Hepatic stellate cell (primary cell): ENCODE data around the gene FASN.
"Not testable (repeated sequence)": the region's sequence is repeated elsewhere in the genome, so short reads cannot be mapped to it uniquely, and the experiment has no call there.

ENCODE experiments used
- DNase-seq: peaks from one replicate; pipeline ENCODE4 v3.0.0; 2011; ENCODE audit warnings: low spot score

FASN gene

DNA sequence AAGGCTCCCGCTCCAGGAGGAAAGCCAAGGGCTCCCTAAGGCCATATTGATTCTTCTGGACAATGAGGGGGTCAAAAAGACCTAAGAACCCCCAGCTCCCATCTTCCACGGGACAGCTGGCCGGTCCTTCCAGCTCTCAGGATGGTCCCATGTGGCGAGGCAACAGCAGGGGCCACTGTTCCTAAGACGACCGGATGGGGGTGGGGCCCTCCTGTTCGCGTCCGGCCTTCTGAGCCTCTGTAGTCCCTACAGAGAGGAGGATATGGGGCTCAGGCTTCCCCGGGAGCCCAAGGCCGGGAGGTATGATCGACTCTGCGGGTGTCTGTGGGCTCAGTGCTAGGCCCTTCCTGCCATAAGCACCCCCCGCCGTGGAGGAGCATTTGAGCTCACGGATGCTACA lies 54.5 kb downstream of the FASN start:
- no peak for DNase-seq

DNA sequence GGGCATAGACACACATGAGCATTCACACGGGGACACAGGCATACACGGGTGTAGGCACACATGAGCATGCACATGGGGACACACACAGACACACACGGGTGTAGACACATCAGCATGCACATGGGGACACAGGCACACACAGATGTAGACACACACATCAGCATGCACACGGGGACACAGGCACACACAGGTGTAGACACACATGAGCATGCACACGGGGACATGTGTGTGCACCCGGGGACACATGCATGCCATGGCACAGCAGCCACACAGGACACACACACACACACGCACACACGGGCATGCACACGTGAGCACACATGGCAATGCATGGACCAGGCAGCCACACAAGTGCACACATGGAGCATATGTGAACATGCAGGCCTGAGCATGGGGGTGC lies 55.4 kb downstream of the FASN start:
- DNase-seq = no peak

DNA sequence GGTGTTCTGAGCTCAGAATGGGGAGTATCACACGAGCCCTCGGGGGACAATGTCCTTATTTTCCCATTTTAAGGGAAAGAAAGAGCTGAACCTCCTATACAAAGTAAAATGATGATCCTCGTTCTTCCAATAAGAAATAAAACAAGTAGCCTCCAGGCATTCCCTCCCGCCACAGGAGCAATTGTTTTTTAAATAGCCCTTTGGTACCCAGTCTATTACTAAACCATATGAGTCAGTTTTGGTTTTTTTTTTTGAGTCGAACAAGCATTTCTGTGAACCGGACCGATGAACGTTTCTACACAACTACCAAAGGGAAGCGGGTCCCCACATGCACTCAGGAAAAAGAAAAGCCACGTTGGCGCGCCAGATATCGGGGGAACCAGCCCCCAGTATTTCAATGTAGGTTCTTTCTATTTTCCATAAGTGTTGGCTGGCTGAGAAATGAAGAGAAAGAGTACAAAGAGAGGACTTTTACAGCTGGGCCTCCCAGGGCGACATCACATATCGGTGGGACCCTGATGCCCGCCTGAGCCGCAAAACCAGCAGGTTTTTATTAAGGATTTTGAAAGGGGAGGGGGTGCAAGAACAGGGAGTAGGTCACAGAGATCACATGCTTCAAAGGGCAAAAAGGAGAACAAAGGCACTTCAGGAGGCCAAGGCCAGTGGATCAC lies 56.8 kb downstream of the FASN start:
- DNase-seq = no peak

DNA sequence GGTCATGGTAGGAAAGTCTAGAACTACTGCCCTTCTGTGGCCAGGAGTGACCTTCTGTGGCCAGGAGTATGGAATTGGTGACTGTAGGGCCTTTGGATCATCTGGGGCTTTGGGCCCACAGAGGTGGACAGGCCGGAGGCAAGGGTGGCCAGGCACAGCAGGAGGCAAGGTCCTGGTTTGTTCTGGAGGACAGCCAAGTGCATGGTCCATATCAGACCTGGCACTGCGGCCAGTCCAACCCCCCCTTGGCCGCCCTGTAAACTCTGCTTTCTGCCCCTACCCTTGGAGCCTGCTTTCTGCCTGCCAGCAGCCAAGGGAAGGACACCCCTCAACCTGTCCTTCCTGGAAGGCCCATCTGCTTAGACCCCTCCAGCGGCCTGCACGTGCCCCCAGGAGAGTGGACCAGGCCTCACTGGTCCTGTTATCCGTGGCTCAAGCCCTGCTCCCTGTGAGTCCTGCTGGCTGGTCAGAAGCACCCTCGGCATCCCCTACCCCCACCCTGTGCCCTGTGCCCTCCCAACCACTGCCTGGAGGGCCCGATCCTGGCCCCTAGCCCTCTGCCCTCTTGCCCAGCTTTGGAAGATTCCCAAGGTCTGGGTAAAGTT lies 58.2 kb downstream of the FASN start:
- no peak for DNase-seq

DNA sequence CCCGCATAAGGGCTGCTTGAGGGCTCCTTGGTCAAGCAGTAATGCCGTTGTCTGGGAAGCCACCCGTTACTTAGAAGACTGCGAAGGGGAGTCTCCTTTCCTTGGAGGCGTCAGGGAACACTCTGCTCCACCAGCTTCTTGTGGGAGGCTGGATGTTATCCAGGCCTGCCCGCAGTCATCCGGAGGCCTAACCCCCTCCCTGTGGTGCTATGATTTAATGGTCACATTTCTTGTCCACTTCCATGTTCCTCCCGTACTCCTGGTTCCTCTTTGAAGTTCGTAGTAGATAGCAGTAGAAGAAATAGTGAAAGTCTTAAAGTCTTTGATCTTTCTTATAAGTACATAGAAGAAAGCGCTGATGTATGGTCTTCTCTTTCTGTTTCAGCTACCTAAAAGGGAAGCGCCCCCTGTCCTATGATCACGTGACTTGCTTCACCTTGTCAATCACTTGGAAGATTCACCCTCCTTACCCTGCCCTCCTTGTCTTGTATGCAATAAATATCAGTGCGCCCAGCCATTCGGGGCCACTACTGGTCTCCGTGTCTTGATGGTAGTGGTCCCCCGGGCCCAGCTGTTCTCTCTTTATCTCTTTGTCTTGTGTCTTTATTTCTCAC lies 59.1 kb downstream of the FASN start:
- DNase-seq = not testable (repeated sequence)

DNA sequence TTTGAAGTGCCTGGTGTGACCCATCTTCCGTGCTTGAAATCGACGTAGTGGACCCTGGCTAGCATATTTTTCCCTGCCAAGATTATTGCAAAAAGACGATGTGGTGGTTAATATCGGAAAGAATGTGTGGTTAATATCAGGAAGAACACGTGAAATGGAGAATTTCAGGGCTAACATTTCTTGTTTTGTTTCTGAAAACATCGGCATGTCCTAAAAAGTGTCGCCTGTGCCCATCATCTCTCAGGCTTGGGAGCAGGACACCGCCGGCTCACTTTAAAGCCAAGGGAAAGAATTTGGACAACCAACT lies 60.2 kb downstream of the FASN start:
- no peak for DNase-seq

DNA sequence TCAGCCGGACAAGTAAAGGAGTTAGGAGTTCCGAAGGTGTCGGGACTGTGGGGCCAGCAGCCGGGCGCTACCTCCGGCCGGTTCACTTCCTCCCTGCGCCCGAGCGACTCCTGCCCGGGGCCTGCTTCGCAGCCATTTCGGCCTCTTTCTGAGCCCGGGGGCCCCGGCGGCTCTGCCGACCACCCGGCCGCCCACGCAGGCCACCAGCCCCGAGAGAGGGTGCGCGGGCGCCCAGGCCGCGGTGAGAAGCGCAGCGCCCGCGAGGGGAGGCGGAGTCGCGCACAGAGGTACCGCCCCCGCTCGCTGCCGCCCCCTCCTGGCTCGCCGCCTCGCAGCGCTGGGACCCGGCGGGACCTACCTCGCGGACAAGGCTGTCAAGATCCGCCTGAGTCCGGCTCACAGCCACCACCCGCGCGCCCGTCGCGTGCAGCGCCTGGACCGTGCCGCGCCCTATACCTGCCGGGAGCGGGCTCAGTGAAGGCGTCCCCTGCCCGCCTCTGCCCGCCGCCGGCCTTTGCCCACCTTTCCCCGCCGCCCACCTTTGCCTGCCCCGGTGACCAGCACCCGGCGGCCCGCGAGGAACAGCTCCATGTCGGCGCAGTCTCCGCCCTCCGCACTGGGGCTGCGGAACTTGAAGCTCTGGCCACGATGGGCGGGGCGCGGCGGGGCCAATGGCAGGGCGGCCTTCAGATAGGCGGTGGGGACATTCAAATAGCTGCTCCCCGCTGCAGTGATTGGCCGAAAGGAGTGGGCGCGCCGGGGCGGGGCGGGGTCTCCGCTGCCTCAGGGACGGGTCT lies 60.7 kb downstream of the FASN start, which contains the start of gene DCXR:
Gene DCXR (minus strand): TSS at position 606 of the 797 bp plus-strand sequence. CDS start 15 bp downstream, at position 591.
- peak; percentile 99 for DNase-seq

DNA sequence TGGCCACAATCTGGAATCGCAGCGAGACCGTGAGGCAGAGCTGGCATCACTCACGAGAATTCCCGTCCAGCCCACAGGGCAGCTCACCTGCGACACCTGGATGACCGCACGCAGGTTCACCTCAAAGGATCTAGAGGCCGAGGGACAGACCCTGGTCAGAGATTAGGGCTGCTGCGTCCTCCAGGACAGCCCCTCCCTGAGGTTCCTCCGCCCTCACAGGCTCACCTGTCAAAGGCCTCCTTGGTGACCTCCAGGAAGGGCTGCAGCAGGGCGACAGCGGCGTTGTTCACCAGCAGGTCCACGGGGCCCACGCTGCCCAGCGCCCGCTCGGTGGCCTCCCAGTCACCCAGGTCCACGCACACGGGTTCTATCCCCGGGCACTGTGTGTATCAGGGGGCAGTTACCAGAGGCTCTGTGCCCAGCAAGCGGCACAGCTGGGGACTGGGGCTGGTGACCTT lies 61.4 kb downstream of the FASN start:
- no peak for DNase-seq

DNA sequence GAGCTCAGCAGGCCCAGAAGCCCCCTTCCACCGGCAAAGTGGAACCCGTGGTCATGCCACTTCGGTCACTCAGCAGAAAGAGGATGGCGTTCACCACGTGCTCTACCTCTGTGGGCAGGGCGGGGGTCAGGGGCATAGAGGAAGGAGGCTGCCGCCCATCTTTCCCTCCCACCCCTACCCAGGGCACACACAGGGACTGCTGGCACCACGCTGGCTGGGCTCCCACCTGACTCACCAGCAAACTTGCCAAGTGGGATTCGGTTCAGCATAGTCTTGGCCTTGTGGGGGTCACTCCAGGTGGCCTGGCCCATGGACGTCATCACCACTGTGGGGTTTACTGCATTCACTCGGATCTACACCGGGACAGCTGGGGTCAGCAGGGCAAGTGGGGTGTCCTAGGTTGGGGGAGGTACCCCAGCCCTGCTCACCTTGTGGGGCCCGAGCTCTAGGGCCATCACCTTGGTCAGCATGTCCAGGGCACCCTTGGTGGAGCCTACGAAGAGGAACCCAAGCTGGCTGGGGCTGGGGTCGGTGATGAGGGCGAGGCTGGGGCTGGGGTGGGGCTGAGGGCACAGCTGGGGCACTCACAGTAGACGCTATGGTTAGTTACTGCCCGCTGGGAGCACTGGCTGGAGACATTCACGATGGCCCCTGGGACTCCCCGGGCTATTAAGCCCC lies 61.9 kb downstream of the FASN start:
- no peak for DNase-seq

DNA sequence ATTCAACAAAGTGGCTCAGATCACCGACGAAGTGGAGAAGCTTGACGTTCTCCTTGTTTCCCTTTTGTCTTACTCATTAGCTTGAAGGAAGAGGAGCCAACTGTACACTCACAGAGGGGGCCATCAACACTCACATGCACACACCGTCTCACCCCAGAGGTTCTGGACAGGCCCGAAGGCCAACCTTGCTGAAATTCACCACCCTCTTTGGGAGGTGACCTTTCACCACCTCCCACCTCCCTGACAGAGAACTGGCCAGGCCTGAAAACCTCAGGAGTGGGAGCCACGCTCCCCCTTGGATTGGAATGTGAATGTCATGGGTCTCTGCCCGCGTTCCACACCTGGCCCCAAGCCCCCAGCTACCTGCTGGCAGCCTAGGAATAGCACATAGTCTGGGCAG lies 62.5 kb downstream of the FASN start:
- no peak for DNase-seq

DNA sequence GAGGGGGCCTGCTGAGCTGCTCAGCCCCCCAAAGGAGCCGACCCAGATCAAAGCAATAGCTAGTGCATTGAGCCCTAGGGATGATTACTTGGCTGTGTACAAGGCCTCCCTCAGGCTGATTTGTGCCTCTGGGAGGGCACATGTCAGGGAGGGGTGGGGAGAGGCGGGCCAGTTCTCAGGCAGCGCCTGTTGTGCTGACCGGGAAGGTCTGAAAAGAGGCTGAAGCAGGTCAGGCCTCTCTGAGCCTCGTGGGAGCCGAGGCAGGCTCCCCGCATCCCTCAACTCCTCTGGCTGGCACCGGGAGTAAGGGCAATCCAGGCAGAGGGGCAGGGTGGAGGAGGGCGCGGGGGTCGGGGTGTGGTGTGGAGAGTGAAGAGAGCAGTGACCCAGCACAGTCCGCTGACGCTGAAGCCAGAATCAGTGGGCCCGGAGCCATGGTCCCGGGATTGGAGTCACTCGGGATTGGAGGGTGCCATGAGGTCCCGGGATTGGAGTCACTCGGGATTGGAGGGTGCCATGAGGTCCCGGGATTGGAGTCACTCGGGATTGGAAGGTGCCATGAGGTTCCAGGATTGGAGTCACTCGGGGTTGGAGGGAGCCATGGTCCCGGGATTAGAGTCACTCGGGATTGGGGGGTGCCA lies 63.5 kb downstream of the FASN start:
- DNase-seq = no peak

DNA sequence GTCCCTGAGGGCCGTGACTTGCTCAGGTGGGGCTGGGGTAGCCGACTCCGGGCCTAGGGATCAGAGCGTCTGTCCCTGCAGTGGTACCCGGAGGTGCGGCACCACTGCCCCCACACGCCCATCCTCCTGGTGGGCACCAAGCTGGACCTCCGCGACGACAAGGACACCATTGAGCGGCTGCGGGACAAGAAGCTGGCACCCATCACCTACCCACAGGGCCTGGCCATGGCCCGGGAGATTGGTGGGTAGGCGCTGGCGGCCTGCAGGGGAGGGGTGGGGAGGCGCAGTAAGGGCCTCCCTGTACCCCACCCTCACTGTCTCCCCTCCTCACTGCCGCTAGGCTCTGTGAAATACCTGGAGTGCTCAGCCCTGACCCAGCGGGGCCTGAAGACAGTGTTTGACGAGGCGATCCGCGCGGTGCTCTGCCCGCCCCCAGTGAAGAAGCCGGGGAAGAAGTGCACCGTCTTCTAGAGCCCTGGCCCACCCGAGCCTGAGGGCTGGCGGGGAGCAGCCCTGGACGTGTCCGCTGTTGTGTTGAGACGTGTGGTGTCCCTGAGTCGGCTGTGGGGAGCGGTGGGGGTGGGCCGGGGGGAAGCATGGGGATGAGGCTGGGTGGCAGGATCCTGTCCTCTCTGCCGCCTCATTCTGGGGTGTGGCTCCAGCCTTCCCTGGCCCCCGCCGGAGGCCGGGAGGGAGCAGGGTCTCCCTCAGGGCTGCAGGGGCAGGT lies 64.5 kb downstream of the FASN start:
- no peak for DNase-seq

DNA sequence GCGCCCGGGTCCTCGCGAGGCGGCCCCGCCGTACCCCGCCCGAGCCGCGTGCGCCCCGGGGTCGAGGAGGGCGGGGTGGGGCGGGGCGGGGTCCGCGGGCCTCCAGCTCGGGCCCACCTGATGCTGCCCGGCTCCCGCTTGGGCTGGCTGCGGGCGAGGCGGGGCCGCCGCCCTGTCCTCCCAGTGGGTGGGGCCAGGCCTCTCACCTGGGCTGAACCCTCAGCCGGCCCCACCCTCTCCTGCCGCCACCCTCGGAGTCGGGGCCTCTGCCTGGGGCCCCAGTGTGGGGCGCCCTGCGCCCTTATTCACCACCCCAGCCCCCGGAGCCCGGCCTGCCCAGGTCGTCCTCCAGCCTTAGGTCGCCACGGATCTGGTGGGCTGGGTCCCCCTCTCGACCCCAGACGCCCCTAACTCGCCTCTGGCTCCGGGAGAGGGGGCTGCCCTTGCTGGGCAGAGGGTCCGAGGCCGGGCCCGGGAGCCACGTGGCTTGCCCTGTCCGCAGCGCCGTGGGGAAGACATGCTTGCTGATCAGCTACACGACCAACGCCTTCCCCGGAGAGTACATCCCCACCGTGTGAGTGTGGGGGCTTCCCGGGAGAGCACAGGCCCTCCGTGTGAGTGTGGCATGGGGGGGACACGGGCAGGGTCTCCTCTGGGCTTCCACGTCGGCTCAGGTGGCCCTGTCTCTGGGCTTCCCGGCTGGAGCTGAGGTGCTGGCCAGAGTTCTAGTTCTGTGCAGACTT lies 66.0 kb downstream of the FASN start:
- DNase-seq = no peak

DNA sequence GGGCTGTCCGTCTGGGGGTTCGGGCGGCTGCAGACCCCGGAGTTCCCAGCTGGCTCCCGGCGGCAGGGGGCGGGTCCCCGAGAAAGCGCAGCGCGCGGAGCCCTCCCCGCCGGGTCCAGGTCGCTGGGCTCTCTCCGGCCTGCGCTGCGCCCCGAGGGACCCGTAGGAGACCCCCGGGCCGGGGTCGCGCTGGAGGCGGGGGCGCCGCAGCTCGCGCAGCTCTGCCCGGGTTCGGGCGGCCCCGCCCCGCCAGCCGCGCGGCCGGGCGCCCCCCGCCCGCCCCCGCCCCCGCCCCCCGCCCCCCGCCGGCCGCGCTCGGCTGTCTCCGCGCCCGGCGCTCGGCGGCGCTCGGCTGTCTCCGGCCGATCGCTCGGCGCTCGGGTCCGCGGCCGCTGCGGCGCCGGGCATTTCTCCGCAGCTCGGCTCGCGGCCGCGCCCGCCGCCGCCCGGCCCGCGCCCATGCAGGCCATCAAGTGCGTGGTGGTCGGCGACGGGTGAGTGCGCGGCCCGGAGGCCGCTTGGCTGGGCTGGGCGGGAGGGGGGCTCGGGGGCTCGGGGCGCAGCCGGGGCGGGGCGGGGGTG lies 66.6 kb downstream of the FASN start, which contains the start of gene RAC3:
Gene RAC3 (plus strand): TSS at position 376 of the 582 bp plus-strand sequence. CDS start 84 bp downstream, at position 460.
- DNase-seq = peak; percentile 68

DNA sequence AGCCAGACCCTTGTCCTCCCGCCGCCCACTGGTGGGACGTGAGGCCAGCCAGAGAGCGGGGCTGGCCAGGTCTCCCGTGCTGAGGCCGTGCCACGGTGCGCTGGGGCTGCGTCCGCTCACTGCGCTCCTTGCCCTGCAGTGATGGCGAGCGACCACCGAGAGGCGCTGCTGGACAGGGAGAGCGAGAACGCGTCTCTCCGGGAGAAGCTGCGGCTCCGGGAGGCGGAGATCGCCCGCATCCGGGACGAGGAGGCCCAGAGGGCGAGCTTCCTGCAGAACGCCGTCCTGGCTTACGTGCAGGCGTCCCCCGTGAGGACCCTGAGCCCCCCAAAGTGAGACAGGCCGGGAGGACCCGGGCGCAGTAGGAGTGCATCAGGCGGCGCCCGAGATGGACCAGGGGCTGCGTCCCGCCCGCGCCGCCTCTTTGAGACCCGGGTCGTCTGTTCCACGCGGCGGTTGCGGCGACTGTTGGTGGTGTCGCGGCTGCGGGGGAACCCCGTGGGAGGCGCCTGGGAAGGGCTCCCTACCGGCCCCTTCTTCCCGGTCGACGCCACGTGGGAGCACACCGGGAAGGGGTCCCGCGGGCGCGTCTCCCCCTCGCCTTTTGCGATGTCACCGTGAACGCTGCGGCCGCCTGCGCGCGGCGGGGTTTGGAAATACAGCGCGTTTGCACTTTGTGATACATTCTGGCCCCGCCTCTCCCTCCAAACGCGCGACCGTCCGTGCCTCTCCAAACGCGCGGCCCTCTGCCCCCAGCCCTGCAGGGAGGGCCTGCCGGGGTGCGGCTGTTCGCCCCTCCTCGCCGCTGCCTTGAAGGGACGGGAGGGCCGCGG lies 67.3 kb downstream of the FASN start:
- peak; percentile 91 for DNase-seq

DNA sequence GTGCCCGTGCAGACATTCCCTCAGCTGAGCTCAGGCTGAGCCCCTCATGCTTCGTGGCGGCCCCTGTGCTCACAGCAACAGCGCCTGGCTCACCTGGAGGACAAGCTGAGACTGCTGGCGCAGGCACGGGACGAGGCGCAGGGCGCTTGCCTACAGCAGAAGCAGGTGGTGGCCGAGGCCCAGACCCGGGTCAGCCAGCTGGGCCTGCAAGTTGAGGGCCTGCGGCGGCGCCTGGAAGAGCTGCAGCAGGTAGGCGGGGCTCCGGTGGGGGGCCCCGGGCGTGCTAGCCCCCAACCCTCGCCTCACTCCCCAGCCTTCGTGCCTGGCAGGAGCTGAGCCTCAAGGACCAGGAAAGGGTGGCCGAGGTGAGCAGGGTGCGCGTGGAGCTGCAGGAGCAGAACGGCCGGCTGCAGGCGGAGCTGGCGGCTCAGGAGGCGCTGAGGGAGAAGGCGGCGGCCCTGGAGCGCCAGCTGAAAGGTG lies 68.0 kb downstream of the FASN start:
- no peak for DNase-seq

DNA sequence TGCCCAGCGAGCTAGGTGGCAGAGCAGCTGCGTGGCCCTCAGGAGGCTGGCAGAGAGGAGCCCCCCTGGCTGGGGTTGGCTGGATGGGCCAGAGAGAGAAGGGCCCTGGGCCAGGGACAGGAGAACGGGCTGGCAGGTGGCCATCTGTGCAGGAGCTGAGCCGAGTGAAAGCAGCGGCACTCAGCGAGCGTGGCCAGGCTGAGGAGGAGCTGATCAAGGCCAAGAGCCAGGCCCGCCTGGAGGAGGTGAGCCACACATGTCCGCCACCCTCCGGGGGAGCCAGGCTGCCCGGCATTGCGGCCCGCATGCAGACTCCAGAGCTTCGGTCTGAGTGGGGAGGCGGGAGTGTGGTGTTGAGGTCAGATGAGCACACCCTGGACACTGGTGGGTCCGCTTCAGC lies 68.6 kb downstream of the FASN start:
- DNase-seq = no peak

DNA sequence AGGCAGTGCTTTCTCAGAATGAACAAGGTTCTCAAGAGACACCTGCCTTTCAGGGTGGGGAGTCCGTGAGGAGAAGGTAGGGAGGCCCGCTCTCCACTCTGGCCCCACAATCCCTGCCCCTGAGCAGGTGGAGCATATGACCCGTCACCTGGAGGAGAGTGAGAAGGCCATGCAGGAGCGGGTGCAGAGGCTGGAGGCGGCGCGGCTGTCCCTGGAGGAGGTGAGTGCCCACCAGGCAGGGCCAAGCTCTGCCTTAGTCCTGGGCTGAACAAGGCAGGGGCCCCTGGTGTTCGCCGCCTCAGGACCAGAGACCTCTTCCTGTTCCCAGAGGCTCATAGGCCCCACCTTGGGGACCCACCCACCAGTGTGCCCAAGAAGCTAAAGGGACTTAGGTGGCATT lies 69.1 kb downstream of the FASN start:
- no peak for DNase-seq
